Measurements from ENCODE around the gene RSPO3. TPM values are rescaled to one million over a fixed set of nuclear protein-coding genes. Genes with fewer than 3 reads are reported as not detected.

The RSPO3 gene, protein sequence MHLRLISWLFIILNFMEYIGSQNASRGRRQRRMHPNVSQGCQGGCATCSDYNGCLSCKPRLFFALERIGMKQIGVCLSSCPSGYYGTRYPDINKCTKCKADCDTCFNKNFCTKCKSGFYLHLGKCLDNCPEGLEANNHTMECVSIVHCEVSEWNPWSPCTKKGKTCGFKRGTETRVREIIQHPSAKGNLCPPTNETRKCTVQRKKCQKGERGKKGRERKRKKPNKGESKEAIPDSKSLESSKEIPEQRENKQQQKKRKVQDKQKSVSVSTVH
- total RNA-seq (2014; rRNA removed; shearing (Covaris generic)) (0.13 and 1.4 TPM in 2 replicates), polyA plus RNA-seq (2016; fragmentation: Nextera tagmentation; extraction: Ambion mirVana) (2.9 and 4.1 TPM in 2 replicates)

DNA sequence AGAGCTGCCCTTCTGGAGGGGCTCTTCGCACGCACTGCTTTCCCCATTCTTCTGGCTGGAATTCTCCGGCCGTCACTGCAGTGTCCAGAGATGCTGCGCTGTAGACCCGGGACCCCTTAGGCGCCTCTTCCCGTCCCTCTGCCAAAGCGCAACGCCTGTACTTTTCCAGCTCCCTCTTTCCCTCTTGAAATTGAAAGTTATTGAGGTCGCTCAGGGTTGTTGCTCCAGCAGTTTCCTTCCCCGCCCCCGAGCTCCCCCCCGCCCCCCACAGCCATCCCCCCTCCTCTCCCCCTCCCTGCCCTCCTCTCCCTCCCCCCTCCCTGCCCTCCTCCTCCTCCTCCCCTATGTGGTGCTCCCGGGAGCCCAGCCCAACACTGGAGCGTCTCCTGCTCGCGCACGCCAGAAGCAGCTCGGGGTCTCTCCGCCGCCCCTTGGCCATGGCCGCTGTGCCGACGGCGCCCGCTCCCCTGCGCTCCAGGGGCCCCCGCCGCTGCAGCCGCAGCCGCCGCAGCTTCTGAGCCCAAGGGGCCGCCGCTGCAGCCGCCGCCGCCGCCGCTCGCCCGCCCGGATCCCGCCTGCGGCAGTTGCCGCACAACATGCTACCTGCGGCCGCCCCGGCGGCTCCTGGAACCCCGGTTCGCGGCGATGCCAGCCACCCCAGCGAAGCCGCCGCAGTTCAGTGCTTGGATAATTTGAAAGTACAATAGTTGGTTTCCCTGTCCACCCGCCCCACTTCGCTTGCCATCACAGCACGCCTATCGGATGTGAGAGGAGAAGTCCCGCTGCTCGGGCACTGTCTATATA, at the start of gene RSPO3:
RSPO3 (plus strand) TSS at position 374 of the 804 bp plus-strand sequence. CDS start 522 bp downstream, outside the sequence.
- no peaks in the 10 kb centered on the region for H3K9me2 ChIP-seq (ENCODE audit: insufficient read depth)
- H3K9ac ChIP-seq: peak within 1 kb of the TSS; percentile 40; the same call in 1 of the 2 replicates
- no peaks in the 10 kb centered on the region for H3K9me3 ChIP-seq (ENCODE audit: low read depth)
- H4K20me1 ChIP-seq (ENCODE audit: insufficient read depth): no peaks in the 10 kb centered on the region
- TF ChIP-seq EZH2phosphoT487 (IDR thresholded peaks at IDR 0.05; ENCODE audit: insufficient read depth, low read depth): no peak
- no peak for TF ChIP-seq EZH2 (IDR thresholded peaks at IDR 0.05; ENCODE audit: insufficient read depth, poor library complexity, severe bottlenecking)
- peaks cover 23% of the 10 kb centered on the region for H3K4me1 ChIP-seq (ENCODE audit: insufficient read depth)
- peak within 1 kb of the TSS; percentile 81 for H2AFZ ChIP-seq
- no peaks in the 10 kb centered on the region for H3K36me3 ChIP-seq (ENCODE audit: low read depth)
- 1 to 3% methylated on average over 33 to 62 of the region's 63 CpGs for WGBS, 2 experiments (ENCODE audit: low coverage in 1 of 2, low lambda C conversion rate in 2 of 2, missing lambda C conversion rate in 2 of 2)
- peak within 1 kb of the TSS; percentile 99 for H3K4me2 ChIP-seq (ENCODE audit: unreplicated experiment)
- in situ Hi-C loops (cut with MboI): loop anchor here (25.0 kb wide), 1 partner anchor 1081 kb away; no protein-coding TSS in a partner anchor
- H3K79me2 ChIP-seq (ENCODE audit: insufficient read depth): no peaks in the 10 kb centered on the region
- peak within 1 kb of the TSS; percentile 77 for H3K4me3 ChIP-seq
- no peaks in the 10 kb centered on the region for H3K27me3 ChIP-seq (replicated peaks; ENCODE audit: insufficient read depth)
- peaks cover 25% of the 10 kb centered on the region for H3F3A ChIP-seq (ENCODE audit: insufficient read depth)
- DNase-seq: peak; percentile 71
- no peak within 1 kb of the TSS for H3K27ac ChIP-seq

DNA sequence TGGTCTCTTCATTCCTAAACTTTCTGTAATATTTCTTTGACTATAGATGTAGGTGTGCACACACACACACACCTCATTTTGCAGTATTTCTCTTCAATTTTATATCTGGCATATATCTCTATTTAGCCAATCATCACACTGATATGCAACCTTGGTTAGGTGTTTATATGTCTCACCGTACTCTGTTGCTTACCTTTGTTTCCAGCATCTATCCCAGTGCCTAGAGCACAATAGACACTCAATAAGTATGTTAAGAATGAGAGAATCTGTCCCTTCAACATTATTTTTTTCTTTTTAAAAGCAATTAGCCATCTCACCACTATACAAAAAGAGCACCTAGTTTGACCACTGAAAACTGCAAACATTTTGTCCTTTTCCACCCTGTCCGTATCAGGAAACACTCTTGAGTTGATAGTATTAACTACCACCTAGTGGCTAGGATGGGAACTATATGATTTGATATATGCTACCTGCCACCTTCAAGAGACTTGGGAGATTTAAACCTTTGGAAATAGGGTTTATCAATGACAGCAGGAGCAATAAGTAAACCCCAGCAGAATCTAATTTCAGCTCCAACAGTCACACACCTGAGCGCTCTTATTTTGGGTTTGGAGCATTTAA, 48.7 kb upstream of the RSPO3 start:
- WGBS, 2 experiments (ENCODE audit: low coverage in 1 of 2, low lambda C conversion rate in 2 of 2, missing lambda C conversion rate in 2 of 2): 69 to 73% methylated on average over 3 of the region's 3 CpGs
- Histone ChIP-seq H3K36me3 (ENCODE audit: low read depth) (no peaks in the 10 kb centered on the region), H3K4me2 (ENCODE audit: unreplicated experiment) (no peak overlapping the region), H3K9ac (no peak overlapping the region), H3K4me3 (no peak overlapping the region), H3K9me2 (ENCODE audit: insufficient read depth) (no peaks in the 10 kb centered on the region), H2AFZ (no peak overlapping the region), H3F3A (ENCODE audit: insufficient read depth) (no peaks in the 10 kb centered on the region), H3K9me3 (ENCODE audit: low read depth) (no peaks in the 10 kb centered on the region), H3K27me3 (replicated peaks; ENCODE audit: insufficient read depth) (no peaks in the 10 kb centered on the region), H4K20me1 (ENCODE audit: insufficient read depth) (no peaks in the 10 kb centered on the region), H3K27ac (no peak overlapping the region), H3K79me2 (ENCODE audit: insufficient read depth) (no peaks in the 10 kb centered on the region), H3K4me1 (ENCODE audit: insufficient read depth) (no peaks in the 10 kb centered on the region)
- peak; percentile 55 for DNase-seq
- in situ Hi-C loops (cut with MboI): no loop called here
- TF ChIP-seq EZH2 (IDR thresholded peaks at IDR 0.05; ENCODE audit: insufficient read depth, poor library complexity, severe bottlenecking) (no peak), EZH2phosphoT487 (IDR thresholded peaks at IDR 0.05; ENCODE audit: insufficient read depth, low read depth) (no peak)

DNA sequence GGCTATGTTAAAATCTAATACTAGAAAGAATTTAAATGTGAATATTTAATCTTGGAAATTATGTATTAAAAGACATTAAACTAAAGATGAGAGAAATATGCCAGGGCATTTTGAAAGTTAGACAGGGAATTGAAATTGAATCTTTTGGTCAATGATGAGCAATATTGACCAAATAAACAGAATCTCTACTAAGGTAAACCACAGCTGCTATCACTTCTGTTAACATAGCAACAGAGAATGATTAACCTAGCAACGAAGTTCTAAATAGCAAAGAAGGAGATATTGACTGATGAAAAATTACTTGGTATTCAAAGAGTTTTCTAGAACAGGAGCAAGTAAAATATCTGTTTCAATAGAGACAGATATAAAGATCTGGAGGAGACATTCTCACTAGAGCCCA, 45.2 kb upstream of the RSPO3 start:
- no peaks in the 10 kb centered on the region for H3K79me2 ChIP-seq (ENCODE audit: insufficient read depth)
- H3K36me3 ChIP-seq (ENCODE audit: low read depth): no peaks in the 10 kb centered on the region
- no peaks in the 10 kb centered on the region for H3K9me2 ChIP-seq (ENCODE audit: insufficient read depth)
- no peak overlapping the region for H3K4me2 ChIP-seq (ENCODE audit: unreplicated experiment)
- DNase-seq: no peak
- no peak overlapping the region for H2AFZ ChIP-seq
- H3K9ac ChIP-seq: no peak overlapping the region
- in situ Hi-C loops (cut with MboI): no loop called here
- TF ChIP-seq EZH2phosphoT487 (IDR thresholded peaks at IDR 0.05; ENCODE audit: insufficient read depth, low read depth) (no peak), EZH2 (IDR thresholded peaks at IDR 0.05; ENCODE audit: insufficient read depth, poor library complexity, severe bottlenecking) (no peak)
- 88 to 92% methylated on average over 1 of the region's 1 CpG for WGBS, 2 experiments (ENCODE audit: low coverage in 1 of 2, low lambda C conversion rate in 2 of 2, missing lambda C conversion rate in 2 of 2)
- no peaks in the 10 kb centered on the region for H3K9me3 ChIP-seq (ENCODE audit: low read depth)
- H3K27ac ChIP-seq: no peak overlapping the region
- H3F3A ChIP-seq (ENCODE audit: insufficient read depth): no peaks in the 10 kb centered on the region
- no peaks in the 10 kb centered on the region for H3K4me1 ChIP-seq (ENCODE audit: insufficient read depth)
- H4K20me1 ChIP-seq (ENCODE audit: insufficient read depth): no peaks in the 10 kb centered on the region
- no peak overlapping the region for H3K4me3 ChIP-seq
- H3K27me3 ChIP-seq (replicated peaks; ENCODE audit: insufficient read depth): no peaks in the 10 kb centered on the region

DNA sequence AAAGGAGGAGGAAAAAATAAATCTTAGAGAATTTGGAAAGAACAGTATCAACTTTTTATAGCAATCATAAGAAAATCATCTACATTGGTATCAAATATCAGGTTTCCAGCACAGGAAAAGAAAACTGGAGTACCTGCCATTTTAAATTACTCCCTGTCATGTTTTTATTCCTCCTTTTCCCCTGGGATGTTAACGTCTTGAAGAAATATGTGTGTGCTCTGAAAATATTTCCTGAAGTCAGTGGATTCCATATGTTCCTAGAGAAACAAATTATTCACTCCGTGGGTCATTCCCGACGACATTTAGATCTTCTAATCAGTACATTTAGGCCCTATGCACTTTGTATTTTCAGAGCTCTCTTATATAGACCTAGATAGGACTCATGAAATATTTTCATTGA, 42.0 kb upstream of the RSPO3 start:
- Histone ChIP-seq H3K79me2 (ENCODE audit: insufficient read depth) (no peaks in the 10 kb centered on the region), H3K4me2 (ENCODE audit: unreplicated experiment) (no peak overlapping the region), H3K36me3 (ENCODE audit: low read depth) (no peaks in the 10 kb centered on the region), H2AFZ (no peak overlapping the region), H3F3A (ENCODE audit: insufficient read depth) (no peaks in the 10 kb centered on the region), H3K9me2 (ENCODE audit: insufficient read depth) (no peaks in the 10 kb centered on the region), H3K9me3 (ENCODE audit: low read depth) (no peaks in the 10 kb centered on the region), H3K4me1 (ENCODE audit: insufficient read depth) (no peaks in the 10 kb centered on the region), H3K27me3 (replicated peaks; ENCODE audit: insufficient read depth) (no peaks in the 10 kb centered on the region), H3K4me3 (no peak overlapping the region), H3K9ac (no peak overlapping the region), H3K27ac (no peak overlapping the region), H4K20me1 (ENCODE audit: insufficient read depth) (no peaks in the 10 kb centered on the region)
- in situ Hi-C loops (cut with MboI): no loop called here
- 39 to 46% methylated on average over 4 of the region's 4 CpGs for WGBS, 2 experiments (ENCODE audit: low coverage in 1 of 2, low lambda C conversion rate in 2 of 2, missing lambda C conversion rate in 2 of 2)
- TF ChIP-seq EZH2 (IDR thresholded peaks at IDR 0.05; ENCODE audit: insufficient read depth, poor library complexity, severe bottlenecking): no peak
- TF ChIP-seq EZH2phosphoT487 (IDR thresholded peaks at IDR 0.05; ENCODE audit: insufficient read depth, low read depth): no peak
- DNase-seq: no peak

All from GM23248 (cell line).